GM12801 (cell line): ENCODE data around the gene ZCCHC14.

Source experiments
- TF ChIP-seq, protein P1 (sequence below): IDR thresholded peaks from one replicate; pipeline ENCODE4 v1.5.1; 2011; ENCODE audit warnings: control low read depth; ENCODE audit not compliant: insufficient read length; ENCODE audit errors: extremely low read depth

Gene ZCCHC14

DNA sequence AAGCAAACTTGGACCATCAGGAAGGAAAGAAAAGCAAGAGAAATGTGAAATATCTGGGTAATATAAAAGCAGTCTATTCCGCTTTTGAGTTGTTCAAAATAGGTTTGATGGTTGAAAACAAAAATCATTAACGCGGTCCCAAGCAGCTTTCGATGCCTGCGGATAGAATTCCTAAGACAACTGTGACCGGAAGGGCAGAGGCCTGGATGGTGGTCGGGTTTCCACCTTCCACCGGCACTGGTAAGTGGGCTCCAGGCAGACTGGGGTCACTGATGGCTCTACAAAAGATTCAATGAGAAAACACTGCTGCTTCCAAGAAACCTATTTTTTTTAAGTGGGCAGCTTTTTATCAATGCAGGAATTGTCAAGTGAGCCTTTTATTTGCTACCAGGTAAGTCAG is 49.8 kb downstream of the ZCCHC14 start:
- TF ChIP-seq, protein P1, sequence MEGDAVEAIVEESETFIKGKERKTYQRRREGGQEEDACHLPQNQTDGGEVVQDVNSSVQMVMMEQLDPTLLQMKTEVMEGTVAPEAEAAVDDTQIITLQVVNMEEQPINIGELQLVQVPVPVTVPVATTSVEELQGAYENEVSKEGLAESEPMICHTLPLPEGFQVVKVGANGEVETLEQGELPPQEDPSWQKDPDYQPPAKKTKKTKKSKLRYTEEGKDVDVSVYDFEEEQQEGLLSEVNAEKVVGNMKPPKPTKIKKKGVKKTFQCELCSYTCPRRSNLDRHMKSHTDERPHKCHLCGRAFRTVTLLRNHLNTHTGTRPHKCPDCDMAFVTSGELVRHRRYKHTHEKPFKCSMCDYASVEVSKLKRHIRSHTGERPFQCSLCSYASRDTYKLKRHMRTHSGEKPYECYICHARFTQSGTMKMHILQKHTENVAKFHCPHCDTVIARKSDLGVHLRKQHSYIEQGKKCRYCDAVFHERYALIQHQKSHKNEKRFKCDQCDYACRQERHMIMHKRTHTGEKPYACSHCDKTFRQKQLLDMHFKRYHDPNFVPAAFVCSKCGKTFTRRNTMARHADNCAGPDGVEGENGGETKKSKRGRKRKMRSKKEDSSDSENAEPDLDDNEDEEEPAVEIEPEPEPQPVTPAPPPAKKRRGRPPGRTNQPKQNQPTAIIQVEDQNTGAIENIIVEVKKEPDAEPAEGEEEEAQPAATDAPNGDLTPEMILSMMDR = no peak

DNA sequence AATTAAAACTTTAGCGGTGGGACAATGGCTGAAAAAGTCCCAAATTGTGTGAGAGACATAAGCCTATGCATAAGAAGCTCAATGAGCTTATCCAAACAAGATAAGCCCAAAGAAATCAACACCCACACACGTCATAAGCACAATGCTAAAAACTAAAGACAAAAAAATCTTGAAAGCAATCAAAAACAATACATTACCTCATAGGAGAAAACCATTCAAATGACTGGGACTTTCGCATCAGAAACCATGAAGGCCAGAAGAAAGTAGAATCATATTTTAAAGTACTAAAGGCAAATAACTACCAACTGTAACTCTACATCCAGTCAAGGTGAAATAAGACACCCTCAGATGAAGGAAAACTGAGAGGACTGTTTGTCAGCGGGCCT is 50.2 kb downstream of the ZCCHC14 start:
- TF ChIP-seq, protein P1 = no peak

DNA sequence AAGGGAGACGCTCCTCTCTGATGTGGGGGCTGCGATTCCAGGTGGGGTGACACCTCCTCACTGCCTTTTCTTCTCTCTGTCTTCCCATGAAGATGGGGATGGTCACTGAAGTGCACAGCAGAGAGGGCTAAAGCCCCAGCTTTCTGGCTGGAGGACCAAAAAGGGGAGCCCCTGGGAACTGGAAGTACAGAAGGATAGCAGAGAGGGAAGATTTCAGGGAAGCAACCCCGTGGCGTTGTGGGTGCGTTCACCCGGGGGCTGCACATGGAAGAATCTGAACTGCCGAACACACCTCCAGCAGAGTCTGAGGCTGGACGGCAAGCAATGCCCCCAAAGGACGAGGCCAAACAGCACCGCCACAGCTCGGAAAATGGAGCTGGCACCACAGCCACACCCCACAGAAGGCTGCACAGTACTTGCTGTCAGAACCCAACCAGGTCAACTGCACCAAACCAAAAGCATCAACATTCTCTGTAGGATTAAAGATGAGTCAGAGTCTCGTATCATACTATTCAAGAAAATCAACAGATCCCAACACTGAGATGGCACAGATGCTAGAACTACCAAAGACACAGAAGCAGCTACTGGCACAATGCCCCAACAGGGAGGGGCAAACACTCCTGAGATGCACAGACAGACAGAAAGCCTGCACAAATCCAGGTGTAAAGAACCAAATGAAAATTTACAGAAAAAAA is 50.8 kb downstream of the ZCCHC14 start:
- TF ChIP-seq, protein P1 = no peak

DNA sequence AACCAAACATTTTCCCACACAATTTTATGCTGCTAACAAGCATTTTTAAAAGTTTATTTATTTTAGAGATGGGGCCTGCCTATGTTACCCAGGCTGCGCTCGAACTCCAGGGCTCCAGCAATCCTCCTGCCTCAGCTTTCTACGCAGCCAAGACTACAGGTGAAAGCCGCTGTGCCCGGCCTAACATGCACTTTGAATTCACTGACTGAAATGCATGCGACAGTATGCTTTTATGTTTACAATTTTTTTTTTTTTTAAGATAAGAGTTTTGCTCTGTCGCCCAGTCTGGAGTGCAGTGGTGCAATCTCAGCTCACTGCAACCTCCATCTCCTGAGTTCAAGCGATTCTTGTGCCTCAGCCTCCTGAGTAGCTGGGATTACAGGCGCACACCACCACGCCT is 52.9 kb downstream of the ZCCHC14 start:
- TF ChIP-seq, protein P1 = no peak

DNA sequence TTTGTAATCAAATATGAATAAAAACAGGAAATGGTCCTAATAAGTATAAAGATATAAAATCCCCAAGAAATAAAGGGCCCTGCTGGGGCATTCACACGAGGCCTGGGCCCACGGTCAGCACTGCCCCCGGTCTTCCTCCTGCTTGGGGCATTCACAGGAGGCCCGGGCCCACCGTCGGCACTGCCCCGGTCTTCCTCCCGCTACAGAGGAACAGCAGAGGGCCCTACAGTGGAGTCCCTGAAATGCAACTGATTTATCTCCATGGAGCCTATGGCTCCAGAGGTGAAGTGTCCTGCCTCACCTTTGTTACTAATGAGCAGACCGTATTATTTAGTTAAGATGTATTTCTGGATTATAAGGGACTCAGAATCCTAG is 54.2 kb downstream of the ZCCHC14 start:
- TF ChIP-seq, protein P1 = no peak

DNA sequence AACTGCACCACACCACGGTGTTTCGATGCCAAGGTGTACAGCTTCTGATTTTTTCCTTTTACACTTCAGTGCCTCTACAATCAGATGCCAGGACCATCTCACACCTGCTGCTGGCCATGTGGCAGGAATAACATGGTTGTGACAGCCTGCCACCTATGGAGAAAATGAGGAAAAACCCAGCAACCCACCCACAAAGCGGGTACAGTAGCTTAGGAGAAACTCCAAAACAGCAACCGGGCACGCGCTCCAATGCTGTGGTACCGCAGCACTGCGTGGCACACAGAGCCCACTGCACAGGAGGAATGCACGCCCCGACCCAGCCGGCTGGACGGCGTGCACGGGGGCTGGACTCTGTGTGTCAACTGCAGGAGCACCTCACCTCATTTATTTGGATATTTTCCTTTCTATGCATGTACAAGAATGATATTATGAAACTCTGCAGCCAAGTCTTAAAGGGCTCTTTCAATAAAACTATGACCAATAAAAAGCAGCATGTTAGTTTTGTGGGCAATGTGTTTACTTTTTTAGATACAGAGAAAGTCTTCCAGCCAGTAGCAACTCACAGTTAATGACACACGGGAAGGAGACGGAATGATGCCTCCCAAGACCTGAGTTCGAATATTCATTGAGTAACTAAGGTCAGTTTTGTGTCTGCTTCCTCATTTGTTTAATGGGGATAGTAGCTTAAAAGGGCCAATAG is 54.8 kb downstream of the ZCCHC14 start:
- TF ChIP-seq, protein P1 = no peak

DNA sequence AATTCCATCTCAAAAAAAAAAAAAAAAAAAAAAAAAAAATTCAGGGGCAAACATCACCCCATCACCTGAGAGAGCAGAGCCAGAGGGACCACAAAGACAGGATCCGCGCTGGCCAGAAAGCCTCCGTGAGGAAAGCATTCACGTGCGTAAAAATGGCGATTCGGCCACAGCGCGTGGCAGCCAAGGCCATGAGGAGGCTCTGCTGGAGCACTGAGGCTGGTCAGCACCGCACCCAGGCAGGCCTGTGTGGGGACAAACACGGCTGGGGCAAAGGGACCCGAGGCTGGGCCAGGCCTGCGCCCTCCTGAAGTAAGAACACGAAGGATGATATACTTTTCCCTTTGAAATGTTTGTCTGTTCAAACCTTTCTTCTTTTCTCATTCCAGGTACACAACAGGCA is 55.5 kb downstream of the ZCCHC14 start:
- TF ChIP-seq, protein P1 = no peak
